Measurements from ENCODE around the gene FNIP2. TPM values are rescaled to one million over a fixed set of nuclear protein-coding genes. Genes with fewer than 3 reads are reported as not detected.

Gene FNIP2
- total and polyA plus RNA-seq, 8 donors, result 4.8 to 109 (median 28.9) TPM

- H3K4me1 ChIP-seq, result peaks cover 0 to 4% (median 0%) of the 10 kb centered on the region in 4 donors
- DNase-seq, result peak in 1 of 2 donors; percentile 19
- intact Hi-C loops (cut with DNase I; ENCODE audit: low total_unique reads), result no loop called here
- H3K27ac ChIP-seq, result no peak overlapping the region
- H3K27me3 ChIP-seq, result no peaks in the 10 kb centered on the region
- H3K36me3 ChIP-seq, result no peaks in the 10 kb centered on the region
- WGBS, 5 donors, result 85 to 90% (median 87%) methylated on average over 4 of the region's 4 CpGs
- TF ChIP-seq POLR2A (IDR thresholded peaks at IDR 0.05), result no peak
- TF ChIP-seq POLR2AphosphoS5 (IDR thresholded peaks at IDR 0.05), result no peak
- no peak for TF ChIP-seq CTCF (IDR thresholded peaks at IDR 0.05)
- no peak for TF ChIP-seq EP300 (IDR thresholded peaks at IDR 0.05)
- no peak overlapping the region for H3K4me3 ChIP-seq
- no peaks in the 10 kb centered on the region for H3K9me3 ChIP-seq
These were observed 169.6 kb downstream of the FNIP2 start for GRCh38 chr4:158938220-158939044.

- H3K4me3 ChIP-seq, result no peak overlapping the region
- WGBS, 5 donors, result 87 to 92% (median 90%) methylated on average over 2 of the region's 2 CpGs
- H3K9me3 ChIP-seq, result no peaks in the 10 kb centered on the region
- no peak overlapping the region for H3K27ac ChIP-seq
- intact Hi-C loops (cut with DNase I; ENCODE audit: low total_unique reads), result no loop called here
- no peaks in the 10 kb centered on the region for H3K36me3 ChIP-seq
- DNase-seq, result no peak
- H3K4me1 ChIP-seq, result peaks cover 0 to 4% (median 0%) of the 10 kb centered on the region in 4 donors
- TF ChIP-seq CTCF (IDR thresholded peaks at IDR 0.05), result no peak
- TF ChIP-seq POLR2AphosphoS5 (IDR thresholded peaks at IDR 0.05), result no peak
- TF ChIP-seq POLR2A (IDR thresholded peaks at IDR 0.05), result no peak
- TF ChIP-seq EP300 (IDR thresholded peaks at IDR 0.05), result no peak
- no peaks in the 10 kb centered on the region for H3K27me3 ChIP-seq
These were observed 171.4 kb downstream of the FNIP2 start for GRCh38 chr4:158940271-158940670.

- intact Hi-C loops (cut with DNase I; ENCODE audit: low total_unique reads), result no loop called here
- TF ChIP-seq POLR2A (IDR thresholded peaks at IDR 0.05), result no peak
- no peak for TF ChIP-seq EP300 (IDR thresholded peaks at IDR 0.05)
- no peak for TF ChIP-seq CTCF (IDR thresholded peaks at IDR 0.05)
- no peak for TF ChIP-seq POLR2AphosphoS5 (IDR thresholded peaks at IDR 0.05)
These were observed 172.5 kb downstream of the FNIP2 start for GRCh38 chr4:158941321-158941720.

GRCh38 chr4:158941895-158942294 lies 173.1 kb downstream of the FNIP2 start:
- no peak overlapping the region for H3K27ac ChIP-seq
- intact Hi-C loops (cut with DNase I; ENCODE audit: low total_unique reads), result no loop called here
- TF ChIP-seq POLR2AphosphoS5 (IDR thresholded peaks at IDR 0.05) (no peak), POLR2A (IDR thresholded peaks at IDR 0.05) (no peak), CTCF (IDR thresholded peaks at IDR 0.05) (no peak), EP300 (IDR thresholded peaks at IDR 0.05) (no peak)
- DNase-seq, result no peak
- H3K4me1 ChIP-seq, result no peaks in the 10 kb centered on the region
- H3K9me3 ChIP-seq, result no peaks in the 10 kb centered on the region
- H3K27me3 ChIP-seq, result no peaks in the 10 kb centered on the region
- H3K4me3 ChIP-seq, result no peak overlapping the region
- H3K36me3 ChIP-seq, result no peaks in the 10 kb centered on the region
- WGBS, 5 donors, result 50 to 96% (median 88%) methylated on average over 2 of the region's 2 CpGs

More at GRCh38 chr4:158941321-158941720, 172.5 kb downstream of the FNIP2 start:
- Histone ChIP-seq H3K27me3 (no peaks in the 10 kb centered on the region), H3K4me3 (no peak overlapping the region), H3K9me3 (no peaks in the 10 kb centered on the region), H3K4me1 (peaks cover 0 to 4% (median 0%) of the 10 kb centered on the region in 4 donors), H3K27ac (no peak overlapping the region), H3K36me3 (no peaks in the 10 kb centered on the region)
- DNase-seq, result no peak
